KMS-11 (cell line): ENCODE measurements around the gene ULK4.

Experiments
- H2AFZ ChIP-seq: fragments of 200-600 bp; sonication (generic); 2 replicates; pipeline ENCODE4 v1.6.1; 2016; ENCODE audit warnings: antibody characterized with exemption, mixed run types, low read depth
- H3K27ac ChIP-seq: fragments of 200-600 bp; sonication (generic); 2 replicates; pipeline ENCODE4 v1.6.1; 2016; ENCODE audit warnings: mild to moderate bottlenecking, mixed run types
- H3K27me3 ChIP-seq: fragments of 200-600 bp; sonication (generic); 2 replicates; pipeline ENCODE4 v1.6.1; 2017; ENCODE audit warnings: mild to moderate bottlenecking, low read depth, mixed run types, moderate library complexity; ENCODE audit not compliant: insufficient read depth
- H3K36me3 ChIP-seq: fragments of 200-600 bp; sonication (generic); 2 replicates; pipeline ENCODE4 v1.6.1; 2017; ENCODE audit warnings: mild to moderate bottlenecking, mixed run types; ENCODE audit not compliant: insufficient read depth
- H3K4me1 ChIP-seq: fragments of 200-600 bp; sonication (generic); 2 replicates; pipeline ENCODE4 v1.6.1; 2016; ENCODE audit warnings: mild to moderate bottlenecking, low read depth, mixed run types; ENCODE audit not compliant: poor library complexity, severe bottlenecking
- H3K4me2 ChIP-seq: fragments of 200-600 bp; sonication (generic); 2 replicates; pipeline ENCODE4 v1.7.0; 2016; ENCODE audit warnings: mild to moderate bottlenecking, mixed run types
- H3K4me3 ChIP-seq: fragments of 200-600 bp; sonication (generic); IDR thresholded peaks from 2 replicates; pipeline ENCODE4 v1.6.1; 2017; ENCODE audit warnings: low read depth, low read length, mixed read lengths; ENCODE audit not compliant: insufficient read depth
- H3K79me2 ChIP-seq: fragments of 200-600 bp; sonication (generic); 2 replicates; pipeline ENCODE4 v1.6.1; 2016; ENCODE audit warnings: low read depth, mixed run types; ENCODE audit not compliant: insufficient read depth
- H3K9ac ChIP-seq: fragments of 200-600 bp; sonication (generic); 2 replicates; pipeline ENCODE4 v1.6.1; 2016; ENCODE audit warnings: mild to moderate bottlenecking, mixed run types
- H4K20me1 ChIP-seq: fragments of 200-600 bp; sonication (generic); 2 replicates; pipeline ENCODE4 v1.6.1; 2016; ENCODE audit warnings: mild to moderate bottlenecking, mixed run types; ENCODE audit not compliant: insufficient read depth
- CTCF ChIP-seq: fragments of 200-600 bp; sonication (generic); conservative IDR thresholded peaks from 2 replicates; pipeline ENCODE4 v1.6.1; 2017; ENCODE audit warnings: low read depth, mild to moderate bottlenecking, antibody characterized with exemption, low read length, moderate library complexity, mixed read lengths

The ULK4 gene

GRCh38 chr3:41690766-41691563 lies 270.9 kb downstream of the ULK4 start:
- Histone ChIP-seq H3K27ac (no peak overlapping the region), H3K4me2 (no peak overlapping the region)

GRCh38 chr3:41688595-41689380 lies 273.1 kb downstream of the ULK4 start:
- H3K27me3 ChIP-seq, result no peaks in the 10 kb centered on the region
- no peaks in the 10 kb centered on the region for H3K4me1 ChIP-seq
- no peaks in the 10 kb centered on the region for H3K36me3 ChIP-seq
- H3K27ac ChIP-seq, result no peak overlapping the region
- TF ChIP-seq CTCF, result no peak
- H3K4me3 ChIP-seq, result no peak overlapping the region
- no peak overlapping the region for H3K4me2 ChIP-seq
- no peak overlapping the region for H3K9ac ChIP-seq
- no peaks in the 10 kb centered on the region for H4K20me1 ChIP-seq
- no peaks in the 10 kb centered on the region for H3K79me2 ChIP-seq
- H2AFZ ChIP-seq, result no peak overlapping the region

More at GRCh38 chr3:41690766-41691563, 270.9 kb downstream of the ULK4 start:
- Histone ChIP-seq H3K36me3 (no peaks in the 10 kb centered on the region), H3K9ac (no peak overlapping the region), H3K4me3 (no peak overlapping the region), H3K4me1 (no peaks in the 10 kb centered on the region), H4K20me1 (no peaks in the 10 kb centered on the region), H3K27me3 (no peaks in the 10 kb centered on the region), H2AFZ (no peak overlapping the region), H3K79me2 (no peaks in the 10 kb centered on the region)
- TF ChIP-seq CTCF, result no peak

GRCh38 chr3:41684797-41685735 lies 276.8 kb downstream of the ULK4 start:
- no peak overlapping the region for H3K4me3 ChIP-seq
- no peak overlapping the region for H3K4me2 ChIP-seq
- no peak overlapping the region for H2AFZ ChIP-seq
- H3K4me1 ChIP-seq, result peaks cover 24% of the 10 kb centered on the region
- H4K20me1 ChIP-seq, result no peaks in the 10 kb centered on the region
- H3K79me2 ChIP-seq, result no peaks in the 10 kb centered on the region
- H3K36me3 ChIP-seq, result no peaks in the 10 kb centered on the region
- H3K27ac ChIP-seq, result no peak overlapping the region
- no peak for TF ChIP-seq CTCF
- H3K9ac ChIP-seq, result no peak overlapping the region
- H3K27me3 ChIP-seq, result no peaks in the 10 kb centered on the region

- Histone ChIP-seq H3K4me3 (no peak overlapping the region), H3K9ac (no peak overlapping the region), H3K36me3 (no peaks in the 10 kb centered on the region), H3K27me3 (no peaks in the 10 kb centered on the region), H2AFZ (no peak overlapping the region), H3K27ac (no peak overlapping the region), H3K79me2 (no peaks in the 10 kb centered on the region), H4K20me1 (no peaks in the 10 kb centered on the region), H3K4me2 (no peak overlapping the region), H3K4me1 (peaks cover 34% of the 10 kb centered on the region)
- TF ChIP-seq CTCF, result no peak
Observed at GRCh38 chr3:41683666-41684350, 278.1 kb downstream of the ULK4 start.
